Omental fat pad (tissue), 4 donors: Measurements from ENCODE around the gene MEA1. TPM values are rescaled to one million over a fixed set of nuclear protein-coding genes. Genes with fewer than 3 reads are reported as not detected.
A peak's percentile ranks its signal among the peaks of the same experiment; 100 is the strongest.

Experiments used
- ATAC-seq: fragments of 150-250 bp; one replicate; pipeline ENCODE4 v1.9.1; 2016; ENCODE audit warnings: mild to moderate bottlenecking, moderate library complexity; ENCODE audit not compliant: low FRiP score
- DNase-seq: peaks from one replicate; pipeline ENCODE4 v3.0.0-alpha.2; 2019; ENCODE audit warnings: low spot score
- CTCF ChIP-seq, 3 donors: fragments of 450-650 bp; IDR thresholded peaks; one replicate each; pipeline ENCODE4 v1.5.1; 2016 to 2017; ENCODE audit warnings: antibody characterized with exemption in 3 of 3, mild to moderate bottlenecking in 3 of 3, moderate library complexity in 2 of 3
- total RNA-seq, 4 donors: library from RNA; depleted of rRNA; stranded (reverse); fragments of >200 nt; gene quantifications; one replicate each; pipeline ENCODE4 v1.1.0, GENCODE V29; 2016

MEA1 gene
- total RNA-seq, 4 donors from 2014 or later, result 39.6 to 67.8 (median 45.5) TPM

GRCh38 chr6:42981836-42982235 is 31.9 kb downstream of the MEA1 start:
- no peak for TF ChIP-seq CTCF (IDR thresholded peaks at IDR 0.05)
- ATAC-seq (no peak), DNase-seq (no peak)

GRCh38 chr6:42979523-42980177 is 34.1 kb downstream of the MEA1 start:
- DNase-seq, result no peak
- no peak for ATAC-seq
- no peak for TF ChIP-seq CTCF (IDR thresholded peaks at IDR 0.05)

- no peak for TF ChIP-seq CTCF (IDR thresholded peaks at IDR 0.05)
- ATAC-seq (peak; percentile 88), DNase-seq (peak; percentile 55)
Measured at GRCh38 chr6:42978839-42979522, 34.8 kb downstream of the MEA1 start, which contains the start of gene PEX6. Gene PEX6 (minus strand): TSS chr6:42979181. CDS start chr6:42979150, 31 bp downstream.

GRCh38 chr6:42978487-42978838 is 35.3 kb downstream of the MEA1 start:
- DNase-seq (no peak), ATAC-seq (no peak)
- TF ChIP-seq CTCF (IDR thresholded peaks at IDR 0.05), result no peak

GRCh38 chr6:42974919-42975505 is 38.7 kb downstream of the MEA1 start:
- ATAC-seq (no peak), DNase-seq (no peak)
- TF ChIP-seq CTCF (IDR thresholded peaks at IDR 0.05), result no peak

- no peak for ATAC-seq
Measured at GRCh38 chr6:42973926-42974325, 39.8 kb downstream of the MEA1 start.

More at GRCh38 chr6:42973926-42974325, 39.8 kb downstream of the MEA1 start:
- no peak for DNase-seq
- TF ChIP-seq CTCF (IDR thresholded peaks at IDR 0.05), result no peak
